IMR-90 (cell line): ENCODE measurements around the gene POM121L2. TPM values are rescaled to one million over a fixed set of nuclear protein-coding genes. Genes with fewer than 3 reads are reported as not detected.
"Not testable (repeated sequence)": the region's sequence is repeated elsewhere in the genome, so short reads cannot be mapped to it uniquely, and the experiment has no call there.

ENCODE experiments used
- ATAC-seq: fragments of 200-7000 bp; cut with Tn5 transposase; 2 replicates; pipeline ENCODE4 v1.9.1; 2020; ENCODE audit warnings: low read depth, mild to moderate bottlenecking, moderate library complexity
- BruUV-seq: library from RNA; stranded (reverse); fragments of 400-500 nt; replicated peaks from 2 replicates; lab custom pipeline; 2021; lab: Mats Ljungman, UMichigan
- CTCF ChIA-PET: fragments of 300-600 bp; formaldehyde crosslinking; extraction: SDS; loops from one replicate; lab custom pipeline; 2021; ENCODE audit warnings: antibody characterized with exemption; lab: Yijun Ruan, JAX
- POLR2A ChIA-PET: fragments of 300-600 bp; sonication (Branson Sonifier 250); formaldehyde crosslinking; loops from one replicate; lab custom pipeline; 2022; ENCODE audit warnings: antibody characterized with exemption; ENCODE audit not compliant: unreplicated experiment; lab: Charles Lee
- DNase-seq: peaks from one replicate; pipeline ENCODE4 v3.0.0; 2013
- H2AFZ ChIP-seq: replicated peaks from 2 replicates; pipeline ENCODE3; 2013; ENCODE audit warnings: low read length, mild to moderate bottlenecking; ENCODE audit not compliant: poor library complexity
- H2AK5ac ChIP-seq: 2 replicates; pipeline ENCODE4 v1.6.1; 2013; ENCODE audit warnings: low read depth, low read length, inconsistent platforms
- H2AK9ac ChIP-seq: replicated peaks from 2 replicates; pipeline ENCODE3; 2013; ENCODE audit warnings: mild to moderate bottlenecking, low read depth, low read length, moderate library complexity; ENCODE audit not compliant: poor library complexity
- H2BK120ac ChIP-seq: 2 replicates; pipeline ENCODE4 v1.6.1; 2013; ENCODE audit warnings: low read depth, low read length, inconsistent platforms
- H2BK15ac ChIP-seq: 3 replicates; pipeline ENCODE4 v1.6.1; 2013; ENCODE audit warnings: low read depth, low read length, inconsistent platforms
- H2BK20ac ChIP-seq: 2 replicates; pipeline ENCODE4 v1.6.1; 2013; ENCODE audit warnings: low read depth, mild to moderate bottlenecking, inconsistent platforms, low read length, moderate library complexity
- H2BK5ac ChIP-seq: 2 replicates; pipeline ENCODE4 v1.6.1; 2013; ENCODE audit warnings: mild to moderate bottlenecking, low read depth, low read length, inconsistent platforms; ENCODE audit not compliant: poor library complexity, severe bottlenecking
- H3K14ac ChIP-seq: replicated peaks from 2 replicates; pipeline ENCODE4 v1.6.1; 2013; ENCODE audit warnings: low read depth, low read length, inconsistent platforms
- H3K18ac ChIP-seq: 2 replicates; pipeline ENCODE4 v1.6.1; 2013; ENCODE audit warnings: low read depth, low read length, control low read depth
- H3K23ac ChIP-seq: 2 replicates; pipeline ENCODE4 v1.6.1; 2013; ENCODE audit warnings: low read depth, low read length, inconsistent platforms
- H3K27ac ChIP-seq: 2 replicates; pipeline ENCODE4 v1.5.1; 2013; ENCODE audit warnings: mild to moderate bottlenecking, control low read depth, low read length; ENCODE audit not compliant: insufficient read depth
- H3K27me3 ChIP-seq: 2 replicates; pipeline ENCODE4 v1.6.1; 2013; ENCODE audit warnings: low read length; ENCODE audit not compliant: control insufficient read depth, insufficient read depth
- H3K36me3 ChIP-seq: 2 replicates; pipeline ENCODE4 v1.6.1; 2013; ENCODE audit warnings: low read length, mixed read lengths; ENCODE audit not compliant: control insufficient read depth, insufficient read depth
- H3K4ac ChIP-seq: 2 replicates; pipeline ENCODE4 v1.6.1; 2013; ENCODE audit warnings: low read depth, low read length, inconsistent platforms
- H3K4me1 ChIP-seq: 2 replicates; pipeline ENCODE4 v1.6.1; 2013; ENCODE audit warnings: low read length, mixed read lengths; ENCODE audit not compliant: control insufficient read depth, insufficient read depth
- H3K4me2 ChIP-seq: 2 replicates; pipeline ENCODE4 v1.6.1; 2013; ENCODE audit warnings: low read depth, mild to moderate bottlenecking, control low read depth, low read length, moderate library complexity
- H3K4me3 ChIP-seq: 2 replicates; pipeline ENCODE4 v1.5.1; 2013; ENCODE audit warnings: low read depth, mild to moderate bottlenecking, control low read depth, low read length, moderate library complexity; ENCODE audit not compliant: insufficient read depth
- H3K56ac ChIP-seq: 2 replicates; pipeline ENCODE4 v1.6.1; 2013; ENCODE audit warnings: low read length, inconsistent platforms; ENCODE audit not compliant: insufficient read depth; ENCODE audit errors: extremely low read depth
- H3K79me1 ChIP-seq, 2 experiments: 2 replicates each; pipeline ENCODE4 v1.6.1; 2013; ENCODE audit warnings: low read length in 2 of 2, inconsistent platforms in 1 of 2, low read depth in 1 of 2
- H3K9ac ChIP-seq: 2 replicates; pipeline ENCODE4 v1.6.1; 2013; ENCODE audit warnings: low read depth, low read length, control low read depth
- H3K9me1 ChIP-seq: 2 replicates; pipeline ENCODE4 v1.6.1; 2013; ENCODE audit warnings: low read length, inconsistent platforms; ENCODE audit not compliant: insufficient read depth
- H3K9me3 ChIP-seq: 2 replicates; pipeline ENCODE4 v1.6.1; 2013; ENCODE audit warnings: low read length; ENCODE audit not compliant: control insufficient read depth, insufficient read depth
- H4K20me1 ChIP-seq: 2 replicates; pipeline ENCODE4 v1.6.1; 2013; ENCODE audit warnings: low read length, inconsistent platforms; ENCODE audit not compliant: insufficient read depth
- H4K5ac ChIP-seq: 2 replicates; pipeline ENCODE4 v1.6.1; 2013; ENCODE audit warnings: mild to moderate bottlenecking, low read depth, low read length, control low read depth
- H4K8ac ChIP-seq, 2 experiments: 2 replicates each; pipeline ENCODE4 v1.6.1; 2013; ENCODE audit warnings: low read depth in 2 of 2, low read length in 2 of 2, control low read depth in 1 of 2, inconsistent platforms in 1 of 2
- H4K91ac ChIP-seq: 2 replicates; pipeline ENCODE4 v1.6.1; 2013; ENCODE audit warnings: low read depth, low read length, inconsistent platforms; ENCODE audit not compliant: insufficient read depth
- CEBPB ChIP-seq: IDR thresholded peaks from 2 replicates; pipeline ENCODE4 v1.6.1; 2012; ENCODE audit warnings: low read depth, low read length, improper control_type of control experiment
- SMC3 ChIP-seq: fragments of 150-350 bp; IDR thresholded peaks from 2 replicates; pipeline ENCODE4 v1.6.1; 2016; ENCODE audit warnings: low read depth, mild to moderate bottlenecking, antibody characterized with exemption, low read length, moderate library complexity
- WGBS, 2 experiments: methylation state at CpG; one replicate each; pipeline versions ENCODE4 v1.1.5 to v1.1.7; 2013; ENCODE audit warnings: missing lambda C conversion rate in 2 of 2; ENCODE audit not compliant: insufficient read length in 1 of 2; ENCODE audit errors: extremely low coverage in 2 of 2; 5-methylcytosine and 5-hydroxymethylcytosine counted together
- dilution Hi-C: fragments of 300-500 bp; cut with HindIII; formaldehyde crosslinking; loops from one replicate; pipeline ENCODE4 v1.14.3; 2018; ENCODE audit warnings: low sequenced_read_pairs; ENCODE audit not compliant: unreplicated experiment
- in situ Hi-C: fragments of 300-500 bp; cut with MboI; formaldehyde crosslinking; loops from 3 replicates; pipeline ENCODE4 v1.14.3; 2019; ENCODE audit warnings: low sequenced_read_pairs, inconsistent platforms, mixed read lengths
- intact Hi-C: fragments of 100-400 bp; cut with micrococcal nuclease; formaldehyde crosslinking; loops from 2 replicates; pipeline ENCODE4 v1.10.0; 2022
- polyA plus RNA-seq, 3 experiments: library from polyadenylated mRNA; depleted of rRNA; stranded (reverse); fragments of >200 nt; gene quantifications; 2 replicates each; pipeline ENCODE4 v1.2.3, GENCODE V29; 2012; ENCODE audit warnings: low replicate concordance in 1 of 3
- total RNA-seq: library from RNA; depleted of rRNA; stranded (reverse); fragments of >200 nt; gene quantifications from 2 replicates; pipeline ENCODE4 v1.2.3, GENCODE V29; 2012
- TF ChIP-seq, protein P1 (sequence below): fragments of 150-350 bp; IDR thresholded peaks from 2 replicates; pipeline ENCODE4 v1.6.1; 2016; ENCODE audit warnings: low read depth, mild to moderate bottlenecking, low read length, moderate library complexity, borderline replicate concordance
- TF ChIP-seq, protein P2 (sequence below): fragments of 150-350 bp; IDR thresholded peaks from 2 replicates; pipeline ENCODE4 v1.6.1; 2017; ENCODE audit warnings: mild to moderate bottlenecking, antibody characterized with exemption, low read length, low read depth

Gene POM121L2
- total and polyA plus RNA-seq, 2 of the 4 experiments (the other 2 are of a cell fraction): not detected

DNA sequence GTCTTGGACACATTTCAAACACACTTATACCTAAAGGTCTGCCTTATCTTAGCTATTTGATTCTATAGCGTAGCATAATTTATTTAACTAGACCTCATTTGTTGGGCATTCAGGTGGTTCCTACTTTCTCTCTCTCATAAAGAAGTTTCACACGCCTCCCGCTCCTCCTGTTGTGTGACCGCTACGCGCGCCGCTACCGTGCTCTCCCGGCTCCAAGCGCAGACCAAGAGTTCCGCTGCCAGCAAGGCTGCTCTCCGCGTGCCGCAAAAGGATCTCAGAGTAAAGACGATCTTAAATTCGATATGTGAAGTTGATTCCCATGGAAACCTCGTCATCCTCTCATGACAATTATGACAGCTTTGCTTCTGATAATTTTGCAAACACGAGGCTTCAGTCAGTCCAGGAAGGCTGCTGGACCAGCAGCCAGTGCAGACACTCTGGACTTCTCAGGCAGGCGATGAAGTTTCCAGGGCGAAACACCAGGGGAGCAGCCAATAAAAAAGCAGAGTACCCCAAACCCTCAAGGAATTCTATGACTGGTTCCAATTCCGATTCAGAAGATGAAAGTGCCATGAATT, 44.1 kb downstream of the POM121L2 start:
- Histone ChIP-seq H3K4me2 (peak overlapping the region; percentile 28; the same call in 1 of the 2 replicates), H3K79me1 (no peaks in the 10 kb centered on the region), H3K4ac (no peak overlapping the region), H3K27me3 (peaks cover 10% of the 10 kb centered on the region), H4K20me1 (no peaks in the 10 kb centered on the region), H2BK120ac (no peak overlapping the region), H2AK9ac (no peak overlapping the region), H3K18ac (no peak overlapping the region), H4K91ac (no peak overlapping the region), H3K9me1 (no peaks in the 10 kb centered on the region), H2AK5ac (no peak overlapping the region), H3K23ac (no peak overlapping the region), H2BK5ac (no peak overlapping the region), H3K56ac (no peak overlapping the region), H4K5ac (no peak overlapping the region), H3K27ac (no peak overlapping the region), H3K14ac (no peak overlapping the region), H3K36me3 (no peaks in the 10 kb centered on the region), H3K4me1 (no peaks in the 10 kb centered on the region), H3K9ac (no peak overlapping the region), H2BK15ac (no peak overlapping the region), H3K9me3 (no peaks in the 10 kb centered on the region), H2AFZ (no peak overlapping the region), H3K4me3 (0 out of 2 replicates have a peak overlapping the region, but pooled peaks have one; percentile 9), H4K8ac (no peak overlapping the region), H2BK20ac (no peak overlapping the region)
- in situ Hi-C loops (no loop called here), intact Hi-C loops (no loop called here), dilution Hi-C loops (no loop called here)
- ATAC-seq (no peak), DNase-seq (no peak)
- 0% methylated on average over 2 of the region's 22 CpGs; no CpG with 5 or more reads in 1 of the 2 experiments for WGBS, 2 experiments
- BruUV-seq: no TSS peak
- POLR2A ChIA-PET: no interaction called here
- TF ChIP-seq, protein P1, sequence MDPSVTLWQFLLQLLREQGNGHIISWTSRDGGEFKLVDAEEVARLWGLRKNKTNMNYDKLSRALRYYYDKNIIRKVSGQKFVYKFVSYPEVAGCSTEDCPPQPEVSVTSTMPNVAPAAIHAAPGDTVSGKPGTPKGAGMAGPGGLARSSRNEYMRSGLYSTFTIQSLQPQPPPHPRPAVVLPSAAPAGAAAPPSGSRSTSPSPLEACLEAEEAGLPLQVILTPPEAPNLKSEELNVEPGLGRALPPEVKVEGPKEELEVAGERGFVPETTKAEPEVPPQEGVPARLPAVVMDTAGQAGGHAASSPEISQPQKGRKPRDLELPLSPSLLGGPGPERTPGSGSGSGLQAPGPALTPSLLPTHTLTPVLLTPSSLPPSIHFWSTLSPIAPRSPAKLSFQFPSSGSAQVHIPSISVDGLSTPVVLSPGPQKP: no peak
- TF ChIP-seq CEBPB (no peak), SMC3 (no peak)
- TF ChIP-seq, protein P2, sequence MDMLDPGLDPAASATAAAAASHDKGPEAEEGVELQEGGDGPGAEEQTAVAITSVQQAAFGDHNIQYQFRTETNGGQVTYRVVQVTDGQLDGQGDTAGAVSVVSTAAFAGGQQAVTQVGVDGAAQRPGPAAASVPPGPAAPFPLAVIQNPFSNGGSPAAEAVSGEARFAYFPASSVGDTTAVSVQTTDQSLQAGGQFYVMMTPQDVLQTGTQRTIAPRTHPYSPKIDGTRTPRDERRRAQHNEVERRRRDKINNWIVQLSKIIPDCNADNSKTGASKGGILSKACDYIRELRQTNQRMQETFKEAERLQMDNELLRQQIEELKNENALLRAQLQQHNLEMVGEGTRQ: no peak
- CTCF ChIA-PET: no interaction called here

DNA sequence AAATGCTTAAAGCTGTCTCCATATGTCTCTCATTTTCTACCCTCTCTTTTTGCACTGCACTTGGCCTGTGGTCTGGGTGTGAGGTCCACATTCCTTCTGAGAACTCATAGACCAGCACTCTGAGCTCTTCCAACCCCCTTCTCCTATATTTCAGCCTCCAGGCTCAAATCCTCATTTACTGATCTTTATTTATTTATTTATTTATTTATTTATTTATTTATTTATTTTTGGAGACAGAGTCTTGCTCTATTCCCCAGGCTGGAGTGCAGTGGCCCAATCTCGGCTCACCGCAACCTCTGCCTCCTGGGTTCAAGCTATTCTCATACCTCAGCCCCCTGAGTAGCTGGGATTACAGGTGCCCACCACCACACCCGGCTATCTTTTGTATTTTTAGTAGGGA, 45.1 kb downstream of the POM121L2 start:
- ATAC-seq, H3K4me3 ChIP-seq, H2BK20ac ChIP-seq, H4K5ac ChIP-seq, H3K56ac ChIP-seq, H2BK5ac ChIP-seq, POLR2A ChIA-PET, H4K8ac ChIP-seq, H3K9me3 ChIP-seq, in situ Hi-C loops, H2BK15ac ChIP-seq, H4K20me1 ChIP-seq, H2AFZ ChIP-seq, DNase-seq, BruUV-seq, H3K18ac ChIP-seq, H3K23ac ChIP-seq, H3K14ac ChIP-seq, H3K27ac ChIP-seq, H2BK120ac ChIP-seq, H3K4me2 ChIP-seq, CTCF ChIA-PET, H3K4ac ChIP-seq, H3K4me1 ChIP-seq, H2AK5ac ChIP-seq, H3K9ac ChIP-seq, H2AK9ac ChIP-seq, H3K9me1 ChIP-seq, H3K79me1 ChIP-seq, dilution Hi-C loops, intact Hi-C loops, H3K36me3 ChIP-seq, H4K91ac ChIP-seq: not testable (repeated sequence)
- peaks cover 10% of the 10 kb centered on the region for H3K27me3 ChIP-seq
- no CpG with 5 or more reads among the region's 3 CpGs for WGBS, 2 experiments
